Measurements from ENCODE around the gene SLA2.

DNA sequence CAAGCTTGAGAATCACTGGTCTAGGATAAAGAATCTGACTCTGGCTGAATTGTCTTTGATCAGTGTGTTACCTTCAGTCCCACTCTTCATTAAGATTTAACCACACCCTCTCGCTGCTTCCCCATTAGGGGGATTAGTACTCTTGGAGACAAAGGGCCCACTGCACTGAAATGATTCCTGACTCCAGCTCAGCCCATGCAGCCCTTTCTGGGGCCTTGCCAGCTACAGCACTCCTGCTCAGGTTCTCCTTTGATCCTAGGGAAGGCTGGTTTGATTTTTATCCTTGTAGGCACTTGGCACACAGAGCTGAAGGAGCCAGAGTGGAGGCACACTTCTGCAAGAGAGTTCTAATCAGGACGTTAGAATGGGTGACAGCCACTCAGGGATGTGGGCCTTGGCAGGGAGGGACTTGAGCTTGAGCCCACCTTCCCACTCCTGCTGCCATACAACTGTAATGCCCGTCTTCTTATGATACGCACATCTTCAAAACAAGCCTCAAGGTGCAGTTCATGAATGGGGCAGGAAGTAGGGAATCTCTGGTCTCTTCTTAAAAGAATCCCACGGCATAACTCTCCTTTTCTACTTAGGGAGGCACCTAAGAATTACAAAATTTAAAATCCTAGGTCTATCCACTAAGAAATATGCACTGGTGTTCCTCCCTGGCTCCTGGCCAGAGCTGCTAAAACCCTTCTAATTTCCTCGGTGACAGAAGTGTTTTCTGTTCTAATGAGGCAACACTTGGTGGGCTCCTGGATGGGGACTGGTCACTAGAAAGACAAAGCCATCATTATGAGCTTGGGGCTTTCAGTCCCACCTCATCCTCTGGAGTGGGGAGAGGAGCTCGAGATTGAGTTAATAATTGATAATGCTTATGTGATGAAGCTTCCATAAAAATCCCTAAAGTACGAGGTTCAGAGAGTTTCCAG, 1.5 kb upstream of the SLA2 start:
- TF ChIP-seq, protein P1, sequence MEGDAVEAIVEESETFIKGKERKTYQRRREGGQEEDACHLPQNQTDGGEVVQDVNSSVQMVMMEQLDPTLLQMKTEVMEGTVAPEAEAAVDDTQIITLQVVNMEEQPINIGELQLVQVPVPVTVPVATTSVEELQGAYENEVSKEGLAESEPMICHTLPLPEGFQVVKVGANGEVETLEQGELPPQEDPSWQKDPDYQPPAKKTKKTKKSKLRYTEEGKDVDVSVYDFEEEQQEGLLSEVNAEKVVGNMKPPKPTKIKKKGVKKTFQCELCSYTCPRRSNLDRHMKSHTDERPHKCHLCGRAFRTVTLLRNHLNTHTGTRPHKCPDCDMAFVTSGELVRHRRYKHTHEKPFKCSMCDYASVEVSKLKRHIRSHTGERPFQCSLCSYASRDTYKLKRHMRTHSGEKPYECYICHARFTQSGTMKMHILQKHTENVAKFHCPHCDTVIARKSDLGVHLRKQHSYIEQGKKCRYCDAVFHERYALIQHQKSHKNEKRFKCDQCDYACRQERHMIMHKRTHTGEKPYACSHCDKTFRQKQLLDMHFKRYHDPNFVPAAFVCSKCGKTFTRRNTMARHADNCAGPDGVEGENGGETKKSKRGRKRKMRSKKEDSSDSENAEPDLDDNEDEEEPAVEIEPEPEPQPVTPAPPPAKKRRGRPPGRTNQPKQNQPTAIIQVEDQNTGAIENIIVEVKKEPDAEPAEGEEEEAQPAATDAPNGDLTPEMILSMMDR (conservative IDR thresholded peaks at IDR 0.05 in 1 of 2, IDR thresholded peaks at IDR 0.05 in 1 of 2; ENCODE audit: low read depth in 1 of 2, low read length in 2 of 2) = no peak
- TF ChIP-seq EZH2 (IDR thresholded peaks at IDR 0.05; ENCODE audit: low read length, missing control alignments) = no peak

Measured in fibroblast of lung (primary cell).